ENCODE data around the gene VEZT. TPM values are rescaled to one million over a fixed set of nuclear protein-coding genes. Genes with fewer than 3 reads are reported as not detected.

The VEZT gene, protein sequence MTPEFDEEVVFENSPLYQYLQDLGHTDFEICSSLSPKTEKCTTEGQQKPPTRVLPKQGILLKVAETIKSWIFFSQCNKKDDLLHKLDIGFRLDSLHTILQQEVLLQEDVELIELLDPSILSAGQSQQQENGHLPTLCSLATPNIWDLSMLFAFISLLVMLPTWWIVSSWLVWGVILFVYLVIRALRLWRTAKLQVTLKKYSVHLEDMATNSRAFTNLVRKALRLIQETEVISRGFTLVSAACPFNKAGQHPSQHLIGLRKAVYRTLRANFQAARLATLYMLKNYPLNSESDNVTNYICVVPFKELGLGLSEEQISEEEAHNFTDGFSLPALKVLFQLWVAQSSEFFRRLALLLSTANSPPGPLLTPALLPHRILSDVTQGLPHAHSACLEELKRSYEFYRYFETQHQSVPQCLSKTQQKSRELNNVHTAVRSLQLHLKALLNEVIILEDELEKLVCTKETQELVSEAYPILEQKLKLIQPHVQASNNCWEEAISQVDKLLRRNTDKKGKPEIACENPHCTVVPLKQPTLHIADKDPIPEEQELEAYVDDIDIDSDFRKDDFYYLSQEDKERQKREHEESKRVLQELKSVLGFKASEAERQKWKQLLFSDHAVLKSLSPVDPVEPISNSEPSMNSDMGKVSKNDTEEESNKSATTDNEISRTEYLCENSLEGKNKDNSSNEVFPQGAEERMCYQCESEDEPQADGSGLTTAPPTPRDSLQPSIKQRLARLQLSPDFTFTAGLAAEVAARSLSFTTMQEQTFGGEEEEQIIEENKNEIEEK
- 72.0 and 72.3 TPM in 2 replicates for polyA plus RNA-seq (2013)

DNA sequence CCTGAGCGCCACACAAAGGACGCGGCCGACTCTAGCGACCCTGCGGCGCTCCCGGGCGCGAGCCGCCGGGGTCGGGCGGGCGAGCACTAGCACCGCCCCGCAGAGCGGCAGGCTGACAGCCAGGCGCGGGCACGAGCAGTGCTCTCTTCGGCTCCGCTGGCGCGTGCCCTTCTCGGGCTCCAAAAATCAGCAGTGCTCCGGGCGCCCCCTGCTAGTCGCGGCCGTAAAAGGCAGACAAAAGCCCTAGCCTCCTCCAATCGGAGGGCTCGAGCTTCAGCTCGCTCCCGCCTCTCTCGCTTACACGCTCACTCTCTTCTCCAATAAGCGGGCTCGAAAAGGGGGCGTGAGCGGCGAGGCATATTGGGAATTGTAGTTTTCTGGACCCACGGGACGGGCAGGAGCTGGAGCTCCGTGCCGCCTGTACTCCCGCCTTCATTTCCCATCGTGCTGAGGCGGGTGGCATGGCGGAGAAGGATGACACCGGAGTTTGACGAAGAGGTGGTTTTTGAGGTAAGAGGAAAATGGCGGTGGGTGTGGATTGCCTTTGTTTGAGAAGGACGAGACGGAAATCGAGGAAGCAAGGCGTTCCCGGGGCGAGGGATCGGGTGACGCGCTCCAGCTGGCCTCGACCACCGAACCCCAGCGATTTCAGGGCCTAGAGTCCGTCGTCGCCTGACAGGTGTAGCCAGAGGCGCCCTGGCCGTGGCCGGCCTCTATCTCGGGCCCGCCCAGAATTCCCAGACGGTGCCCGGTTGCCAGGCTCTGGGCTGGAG, at the start of gene VEZT, which contains the start of gene FGD6:
Gene VEZT, plus strand, starts transcription at position 431 of the 773 bp plus-strand sequence. Its CDS starts 44 bp downstream, at position 475.
Gene FGD6, minus strand, starts transcription at position 91 of the 773 bp plus-strand sequence. CDS start 227 bp downstream, outside the sequence.
- H2AFZ ChIP-seq (ENCODE audit: insufficient read depth, low read length, poor library complexity) = peak within 1 kb of the TSS; percentile 88
- peak within 1 kb of the TSS; percentile 83 for H3K9ac ChIP-seq (ENCODE audit: low read length)
- H3K79me2 ChIP-seq (ENCODE audit: control insufficient read depth, insufficient read depth, low read length, poor library complexity) = peaks cover 29% of the 10 kb centered on the region
- no peaks in the 10 kb centered on the region for H3K4me1 ChIP-seq (ENCODE audit: control insufficient read depth in 1 of 2, insufficient read depth in 2 of 2, low read length in 2 of 2)
- peak within 1 kb of the TSS; percentile 34 for H2BK12ac ChIP-seq (ENCODE audit: low read length)
- no peaks in the 10 kb centered on the region for H3K9me3 ChIP-seq (ENCODE audit: insufficient read depth, low read depth, low read length)
- H3K18ac ChIP-seq (ENCODE audit: low read length) = peak within 1 kb of the TSS; percentile 89
- H3K14ac ChIP-seq (ENCODE audit: low read length) = peak within 1 kb of the TSS; percentile 92
- H2BK5ac ChIP-seq (ENCODE audit: low read depth, low read length, poor library complexity) = peak within 1 kb of the TSS; percentile 92
- H3K27me3 ChIP-seq (ENCODE audit: insufficient read depth, low read length) = no peaks in the 10 kb centered on the region
- H4K12ac ChIP-seq (ENCODE audit: low read depth, low read length) = peak within 1 kb of the TSS; percentile 93
- no peaks in the 10 kb centered on the region for H3K36me3 ChIP-seq (ENCODE audit: control insufficient read depth in 1 of 2, insufficient read depth in 2 of 2, low read length in 2 of 2)
- peak within 1 kb of the TSS; percentile 61 for H2AK5ac ChIP-seq (ENCODE audit: low read length)
- peak within 1 kb of the TSS; percentile 91 for H4K91ac ChIP-seq (ENCODE audit: low read depth, low read length)
- H3K4me2 ChIP-seq (ENCODE audit: low read length) = peak within 1 kb of the TSS; percentile 85
- H2BK120ac ChIP-seq (ENCODE audit: insufficient read depth, low read length, poor library complexity) = peak within 1 kb of the TSS; percentile 87
- no peak within 1 kb of the TSS for H3K23ac ChIP-seq (ENCODE audit: low read length)
- H3K4ac ChIP-seq (ENCODE audit: low read depth, low read length) = peak within 1 kb of the TSS; percentile 77
- no CpG with 5 or more reads among the region's 75 CpGs for WGBS (ENCODE audit: extremely low coverage, insufficient coverage, insufficient read length)
- H4K8ac ChIP-seq (ENCODE audit: low read depth, low read length) = peak within 1 kb of the TSS; percentile 92
- H3K79me1 ChIP-seq (ENCODE audit: low read length) = peaks cover 15% of the 10 kb centered on the region
- peak within 1 kb of the TSS; percentile 94 for H3K4me3 ChIP-seq (ENCODE audit: low read depth, low read length)
- H3K27ac ChIP-seq (ENCODE audit: low read depth, low read length) = peak within 1 kb of the TSS; percentile 93
- DNase-seq = peak; percentile 100

DNA sequence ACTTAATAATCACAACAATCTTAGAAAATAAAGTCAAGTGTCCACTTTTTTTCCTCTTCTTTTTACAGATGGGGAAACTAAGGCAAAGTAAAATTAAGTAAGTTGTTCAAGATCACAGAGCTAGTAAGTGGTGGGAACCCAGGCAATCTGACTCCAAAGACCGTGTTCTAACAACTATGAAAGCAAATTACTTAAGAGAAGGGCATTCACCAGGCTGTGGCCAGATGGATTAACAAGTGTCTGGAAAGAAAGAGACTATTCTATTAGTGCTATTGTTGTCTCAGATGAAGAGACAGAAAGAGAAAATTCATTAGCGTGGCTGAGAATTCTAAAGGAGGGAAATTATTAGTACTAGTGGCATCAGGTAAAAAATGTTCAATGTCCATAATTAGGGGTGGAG, 48.9 kb upstream of the VEZT start:
- no CpG with 5 or more reads among the region's 2 CpGs for WGBS (ENCODE audit: extremely low coverage, insufficient coverage, insufficient read length)
- H3K79me2 ChIP-seq (ENCODE audit: control insufficient read depth, insufficient read depth, low read length, poor library complexity) = no peaks in the 10 kb centered on the region
- no peak for DNase-seq

DNA sequence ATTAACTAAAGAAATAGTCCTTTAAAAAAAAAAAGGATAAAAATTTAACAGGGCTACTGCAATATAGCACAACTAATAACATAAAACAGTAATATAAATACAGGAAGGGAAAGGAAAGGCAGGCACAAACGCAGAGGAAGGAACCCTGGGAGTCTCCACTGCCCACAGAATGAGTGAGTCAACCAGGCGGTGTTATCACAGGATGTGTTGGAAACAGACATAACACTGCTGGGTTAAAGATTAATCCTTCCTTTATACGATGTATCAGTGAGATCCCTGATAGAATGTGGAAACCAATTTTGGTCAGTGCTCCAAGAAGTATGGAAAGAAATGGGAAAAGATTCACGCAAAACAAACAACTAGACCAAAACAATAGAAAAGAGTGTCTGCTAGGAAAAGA, 48.2 kb upstream of the VEZT start:
- Histone ChIP-seq H3K27me3 (ENCODE audit: insufficient read depth, low read length) (no peaks in the 10 kb centered on the region), H3K79me2 (ENCODE audit: control insufficient read depth, insufficient read depth, low read length, poor library complexity) (no peaks in the 10 kb centered on the region), H3K4me3 (ENCODE audit: low read depth, low read length) (no peak overlapping the region), H3K36me3 (ENCODE audit: control insufficient read depth in 1 of 2, insufficient read depth in 2 of 2, low read length in 2 of 2) (peaks cover 4 to 16% of the 10 kb centered on the region in 2 experiments), H4K91ac (ENCODE audit: low read depth, low read length) (no peak overlapping the region), H3K4me1 (ENCODE audit: control insufficient read depth in 1 of 2, insufficient read depth in 2 of 2, low read length in 2 of 2) (peaks cover 0 to 3% of the 10 kb centered on the region in 2 experiments), H4K12ac (ENCODE audit: low read depth, low read length) (no peak overlapping the region), H3K9me3 (ENCODE audit: insufficient read depth, low read depth, low read length) (no peaks in the 10 kb centered on the region), H3K18ac (ENCODE audit: low read length) (no peak overlapping the region), H3K27ac (ENCODE audit: low read depth, low read length) (no peak overlapping the region), H2AK5ac (ENCODE audit: low read length) (no peak overlapping the region), H3K79me1 (ENCODE audit: low read length) (no peaks in the 10 kb centered on the region), H3K23ac (ENCODE audit: low read length) (no peak overlapping the region), H2AFZ (ENCODE audit: insufficient read depth, low read length, poor library complexity) (no peak overlapping the region), H2BK5ac (ENCODE audit: low read depth, low read length, poor library complexity) (no peak overlapping the region), H3K9ac (ENCODE audit: low read length) (no peak overlapping the region), H3K4me2 (ENCODE audit: low read length) (no peak overlapping the region), H4K8ac (ENCODE audit: low read depth, low read length) (no peak overlapping the region), H2BK120ac (ENCODE audit: insufficient read depth, low read length, poor library complexity) (no peak overlapping the region), H2BK12ac (ENCODE audit: low read length) (no peak overlapping the region), H3K14ac (ENCODE audit: low read length) (no peak overlapping the region), H3K4ac (ENCODE audit: low read depth, low read length) (no peak overlapping the region)
- DNase-seq = peak in 1 of 2 donors; percentile 36
- WGBS (ENCODE audit: extremely low coverage, insufficient coverage, insufficient read length) = no CpG with 5 or more reads among the region's 4 CpGs

More for the DNA sequence above, 48.9 kb upstream of the VEZT start:
- H3K36me3 ChIP-seq (ENCODE audit: control insufficient read depth in 1 of 2, insufficient read depth in 2 of 2, low read length in 2 of 2) = peaks cover 4 to 16% of the 10 kb centered on the region in 2 experiments
- H3K4me1 ChIP-seq (ENCODE audit: control insufficient read depth in 1 of 2, insufficient read depth in 2 of 2, low read length in 2 of 2) = peaks cover 0 to under 1% of the 10 kb centered on the region in 2 experiments
- H3K4ac ChIP-seq (ENCODE audit: low read depth, low read length) = no peak overlapping the region
- no peak overlapping the region for H3K27ac ChIP-seq (ENCODE audit: low read depth, low read length)
- no peaks in the 10 kb centered on the region for H3K9me3 ChIP-seq (ENCODE audit: insufficient read depth, low read depth, low read length)
- no peak overlapping the region for H2BK120ac ChIP-seq (ENCODE audit: insufficient read depth, low read length, poor library complexity)
- H3K4me2 ChIP-seq (ENCODE audit: low read length) = no peak overlapping the region
- no peak overlapping the region for H3K14ac ChIP-seq (ENCODE audit: low read length)
- H3K18ac ChIP-seq (ENCODE audit: low read length) = no peak overlapping the region
- H2AFZ ChIP-seq (ENCODE audit: insufficient read depth, low read length, poor library complexity) = no peak overlapping the region
- no peak overlapping the region for H2AK5ac ChIP-seq (ENCODE audit: low read length)
- H3K23ac ChIP-seq (ENCODE audit: low read length) = no peak overlapping the region
- no peak overlapping the region for H3K4me3 ChIP-seq (ENCODE audit: low read depth, low read length)
- H2BK12ac ChIP-seq (ENCODE audit: low read length) = no peak overlapping the region
- H2BK5ac ChIP-seq (ENCODE audit: low read depth, low read length, poor library complexity) = no peak overlapping the region
- H3K79me1 ChIP-seq (ENCODE audit: low read length) = no peaks in the 10 kb centered on the region
- H4K12ac ChIP-seq (ENCODE audit: low read depth, low read length) = no peak overlapping the region
- no peak overlapping the region for H3K9ac ChIP-seq (ENCODE audit: low read length)
- H4K8ac ChIP-seq (ENCODE audit: low read depth, low read length) = no peak overlapping the region
- no peaks in the 10 kb centered on the region for H3K27me3 ChIP-seq (ENCODE audit: insufficient read depth, low read length)
- H4K91ac ChIP-seq (ENCODE audit: low read depth, low read length) = no peak overlapping the region
